ENCODE results near the gene DENND11.
"Not testable (repeated sequence)": the region's sequence is repeated elsewhere in the genome, so short reads cannot be mapped to it uniquely, and the experiment has no call there.

DENND11 gene

GRCh38 chr7:141706239-141707064 lies 4.5 kb upstream of the DENND11 start:
- DNase-seq, result no peak

GRCh38 chr7:141704741-141705140 lies 2.8 kb upstream of the DENND11 start:
- no peak for DNase-seq

- DNase-seq, result no peak
Observed at GRCh38 chr7:141704112-141704511, 2.1 kb upstream of the DENND11 start.

GRCh38 chr7:141702892-141703291 lies 926 bp upstream of the DENND11 start:
- DNase-seq, result no peak

GRCh38 chr7:141701489-141702046 lies 398 bp downstream of the DENND11 start:
- peak; percentile 10 to 49 (median 44) for DNase-seq

GRCh38 chr7:141700848-141701371 lies 1.1 kb downstream of the DENND11 start:
- no peak for DNase-seq

GRCh38 chr7:141700296-141700847 lies 1.6 kb downstream of the DENND11 start:
- no peak for DNase-seq

GRCh38 chr7:141699860-141700259 lies 2.1 kb downstream of the DENND11 start:
- no peak for DNase-seq

GRCh38 chr7:141698247-141699015 lies 3.5 kb downstream of the DENND11 start:
- no peak for DNase-seq

GRCh38 chr7:141697211-141697871 lies 4.6 kb downstream of the DENND11 start:
- no peak for DNase-seq

GRCh38 chr7:141696348-141696747 lies 5.6 kb downstream of the DENND11 start:
- DNase-seq, result no peak

- DNase-seq, result no peak
Observed at GRCh38 chr7:141695803-141696289, 6.1 kb downstream of the DENND11 start.

GRCh38 chr7:141693082-141693481 lies 8.9 kb downstream of the DENND11 start:
- no peak for DNase-seq

GRCh38 chr7:141691961-141692360 lies 10.0 kb downstream of the DENND11 start:
- no peak for DNase-seq

- DNase-seq, result no peak
Observed at GRCh38 chr7:141691540-141691939, 10.4 kb downstream of the DENND11 start.

- DNase-seq, result not testable (repeated sequence)
Observed at GRCh38 chr7:141689072-141689825, 12.7 kb downstream of the DENND11 start.

GRCh38 chr7:141688043-141688442 lies 13.9 kb downstream of the DENND11 start:
- DNase-seq, result no peak

- DNase-seq, result no peak
Observed at GRCh38 chr7:141686670-141687069, 15.3 kb downstream of the DENND11 start.

- DNase-seq, result no peak
Observed at GRCh38 chr7:141686074-141686473, 15.9 kb downstream of the DENND11 start.

GRCh38 chr7:141685285-141686023 lies 16.5 kb downstream of the DENND11 start:
- no peak for DNase-seq

- DNase-seq, result no peak
Observed at GRCh38 chr7:141679014-141679413, 23.0 kb downstream of the DENND11 start.
